ENCODE results near the gene LZTS3. TPM values are rescaled to one million over a fixed set of nuclear protein-coding genes. Genes with fewer than 3 reads are reported as not detected.

LZTS3 gene
- total RNA-seq, 1 donor from 2014 or later, result 15.8 TPM

DNA sequence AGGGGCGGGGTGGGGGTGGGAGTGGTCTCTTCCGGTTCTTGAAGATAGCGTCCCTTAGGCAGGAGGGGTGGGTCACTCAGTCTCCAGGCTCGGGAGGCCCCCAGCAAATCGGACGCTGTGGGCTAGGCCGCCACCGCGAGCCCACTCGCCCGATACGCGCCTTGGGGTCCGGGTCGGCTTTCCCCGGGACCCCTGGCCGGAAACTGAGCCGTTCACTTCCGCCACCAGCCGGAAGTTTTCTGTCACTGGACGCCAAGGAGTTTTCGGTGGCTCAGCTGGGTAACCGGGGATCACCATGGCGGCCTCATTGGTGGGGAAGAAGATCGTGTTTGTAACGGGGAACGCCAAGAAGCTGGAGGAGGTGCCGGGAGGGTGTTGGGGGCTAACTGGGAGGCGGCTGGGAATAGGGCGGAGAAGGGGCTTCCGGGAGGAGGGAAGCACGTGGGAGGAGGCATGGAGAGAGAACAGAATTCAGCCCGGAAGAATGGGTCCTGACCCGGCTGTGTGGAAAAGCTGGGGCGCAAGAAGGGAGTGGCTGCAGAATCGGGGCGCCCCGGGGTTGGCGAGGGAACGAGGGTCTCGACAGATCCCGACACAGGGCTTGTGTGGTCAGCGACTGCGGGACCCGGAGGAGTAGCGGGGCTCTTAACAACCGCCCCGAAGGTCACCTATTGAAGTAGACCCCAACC lies 36.1 kb upstream of the LZTS3 start, which contains the start of gene ITPA:
Gene ITPA, plus strand, starts transcription at position 242 of the 689 bp plus-strand sequence. Its CDS starts 54 bp downstream, at position 296.
- TF ChIP-seq, protein P1, sequence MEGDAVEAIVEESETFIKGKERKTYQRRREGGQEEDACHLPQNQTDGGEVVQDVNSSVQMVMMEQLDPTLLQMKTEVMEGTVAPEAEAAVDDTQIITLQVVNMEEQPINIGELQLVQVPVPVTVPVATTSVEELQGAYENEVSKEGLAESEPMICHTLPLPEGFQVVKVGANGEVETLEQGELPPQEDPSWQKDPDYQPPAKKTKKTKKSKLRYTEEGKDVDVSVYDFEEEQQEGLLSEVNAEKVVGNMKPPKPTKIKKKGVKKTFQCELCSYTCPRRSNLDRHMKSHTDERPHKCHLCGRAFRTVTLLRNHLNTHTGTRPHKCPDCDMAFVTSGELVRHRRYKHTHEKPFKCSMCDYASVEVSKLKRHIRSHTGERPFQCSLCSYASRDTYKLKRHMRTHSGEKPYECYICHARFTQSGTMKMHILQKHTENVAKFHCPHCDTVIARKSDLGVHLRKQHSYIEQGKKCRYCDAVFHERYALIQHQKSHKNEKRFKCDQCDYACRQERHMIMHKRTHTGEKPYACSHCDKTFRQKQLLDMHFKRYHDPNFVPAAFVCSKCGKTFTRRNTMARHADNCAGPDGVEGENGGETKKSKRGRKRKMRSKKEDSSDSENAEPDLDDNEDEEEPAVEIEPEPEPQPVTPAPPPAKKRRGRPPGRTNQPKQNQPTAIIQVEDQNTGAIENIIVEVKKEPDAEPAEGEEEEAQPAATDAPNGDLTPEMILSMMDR (conservative IDR thresholded peaks at IDR 0.05; ENCODE audit: low read depth, low read length), result no peak
- no peak for DNase-seq (ENCODE audit: low read depth)
- peak within 1 kb of the TSS; percentile 86 for H3K4me3 ChIP-seq (ENCODE audit: low read depth, low read length)

DNA sequence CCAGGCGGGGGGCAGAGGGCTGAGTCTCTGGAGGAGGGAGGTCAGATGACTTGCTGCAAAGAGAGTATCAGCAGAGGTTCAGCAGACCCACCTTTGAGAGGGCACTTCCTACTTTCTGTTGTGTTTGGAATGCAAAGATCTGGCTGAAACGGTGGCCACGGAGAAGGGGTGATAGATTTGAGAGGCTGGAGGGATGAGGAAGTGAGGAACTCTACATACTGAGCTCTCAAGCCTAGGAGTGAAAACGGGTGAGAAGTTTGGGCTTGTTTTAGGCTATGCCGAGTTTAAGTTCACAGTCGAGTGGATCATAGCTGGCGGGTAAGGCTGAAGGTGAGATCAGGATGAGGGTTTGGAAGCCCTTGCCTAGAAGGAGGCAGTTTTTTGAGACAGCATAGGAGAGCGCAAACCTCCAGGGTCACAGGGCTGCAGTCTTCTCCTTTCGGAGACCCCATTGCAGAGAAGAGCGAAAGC lies 35.5 kb upstream of the LZTS3 start:
- TF ChIP-seq, protein P1 (conservative IDR thresholded peaks at IDR 0.05; ENCODE audit: low read depth, low read length), result no peak
- H3K4me3 ChIP-seq (ENCODE audit: low read depth, low read length), result peak overlapping the region; percentile 86
- no peak for DNase-seq (ENCODE audit: low read depth)

DNA sequence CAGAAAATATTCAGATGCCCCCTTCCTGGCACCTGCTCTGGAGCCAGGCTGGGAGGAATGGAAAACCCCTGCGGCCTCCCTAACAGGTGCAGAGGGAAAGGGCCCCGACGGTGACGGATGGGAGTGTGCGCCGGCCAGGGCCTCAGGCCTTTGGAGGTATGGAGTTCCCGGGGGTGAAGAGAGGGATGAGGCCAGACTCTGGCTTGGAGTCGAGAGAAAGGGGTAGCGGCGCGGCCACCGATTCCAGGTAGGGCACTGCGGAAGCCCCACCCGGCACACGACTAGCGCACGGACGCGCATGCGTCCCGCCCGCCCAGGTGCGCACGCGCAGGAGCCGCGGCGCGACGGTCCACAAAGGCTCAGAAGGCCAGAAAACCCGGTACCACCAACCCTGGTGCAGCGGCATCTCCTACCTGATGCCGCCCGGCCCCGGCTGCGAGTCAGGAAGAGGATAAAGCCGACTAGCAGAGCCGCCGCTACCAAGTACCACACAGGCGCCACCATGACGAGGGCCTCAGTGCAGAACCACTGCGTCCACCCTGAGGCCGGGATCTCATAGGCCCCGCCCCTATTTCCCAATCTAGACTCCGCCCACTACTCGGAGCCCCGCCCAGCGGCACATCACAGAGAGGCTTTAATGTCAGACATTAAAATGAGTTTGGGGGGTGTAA lies 30.9 kb upstream of the LZTS3 start, which contains the start of gene DDRGK1:
Gene DDRGK1, minus strand, starts transcription at position 559 of the 671 bp plus-strand sequence. Its CDS starts 55 bp downstream, at position 504.
- peak; percentile 26 for DNase-seq (ENCODE audit: low read depth)
- TF ChIP-seq, protein P1 (conservative IDR thresholded peaks at IDR 0.05; ENCODE audit: low read depth, low read length), result no peak
- H3K4me3 ChIP-seq (ENCODE audit: low read depth, low read length), result peak within 1 kb of the TSS; percentile 84

DNA sequence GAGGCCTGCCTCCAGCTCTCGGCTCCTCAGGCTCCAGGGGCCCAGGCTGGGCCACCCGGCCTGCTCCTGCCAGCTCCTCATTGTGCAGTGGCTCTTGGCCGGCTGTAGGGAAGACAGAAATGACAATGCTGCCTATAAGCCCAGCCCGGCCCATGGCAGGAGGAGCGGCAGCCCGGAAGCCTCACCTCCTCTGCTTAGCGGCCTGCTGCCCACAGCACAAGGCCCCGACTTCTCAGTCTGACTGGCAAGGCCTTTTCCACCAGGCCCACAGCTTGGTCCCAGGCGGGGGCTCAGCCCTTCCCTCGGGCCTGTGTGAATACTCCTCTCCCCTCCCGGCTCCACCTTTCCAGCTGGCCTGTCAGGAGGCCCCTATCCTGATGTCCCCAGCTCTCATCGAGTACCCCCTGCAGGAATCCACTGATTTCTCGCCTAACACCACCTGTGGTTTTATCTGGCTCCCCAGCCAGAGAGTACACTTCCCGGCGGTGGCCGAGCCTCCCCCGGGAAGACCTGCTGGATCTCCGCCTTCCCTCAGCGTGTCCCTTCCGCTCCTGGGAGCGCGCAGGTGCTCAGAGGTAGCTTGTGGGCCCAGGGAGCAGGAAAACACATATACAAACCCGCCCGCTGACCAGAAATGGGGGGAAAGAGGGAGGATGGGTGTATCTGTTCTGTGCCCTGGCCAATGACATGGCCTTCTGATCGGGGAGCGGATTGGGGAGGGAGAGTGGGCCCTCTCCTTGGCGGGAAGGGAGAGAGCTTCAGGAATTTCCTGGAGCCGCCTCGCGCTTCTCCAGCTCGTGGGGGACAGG lies 30.2 kb upstream of the LZTS3 start:
- H3K4me3 ChIP-seq (ENCODE audit: low read depth, low read length), result peak overlapping the region; percentile 84
- TF ChIP-seq, protein P1 (conservative IDR thresholded peaks at IDR 0.05; ENCODE audit: low read depth, low read length), result no peak
- no peak for DNase-seq (ENCODE audit: low read depth)

DNA sequence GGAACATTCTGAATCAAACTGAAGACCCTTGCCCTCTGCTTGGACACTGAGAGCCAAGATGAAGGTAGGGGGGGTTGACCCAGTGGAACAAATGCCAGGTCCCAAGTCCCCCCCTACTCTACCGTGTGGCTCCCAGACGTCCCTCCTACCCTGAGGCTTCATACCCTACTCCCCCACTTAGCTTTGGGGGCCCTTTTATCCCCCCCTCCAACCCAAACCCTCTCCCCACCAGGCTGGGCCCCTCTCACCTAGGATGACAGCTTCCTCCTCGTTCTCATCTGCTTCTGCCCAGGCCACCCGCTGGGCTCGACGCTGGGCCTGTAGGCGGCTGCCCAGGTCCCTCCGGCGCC lies 29.6 kb upstream of the LZTS3 start:
- TF ChIP-seq, protein P1 (conservative IDR thresholded peaks at IDR 0.05; ENCODE audit: low read depth, low read length), result no peak
- DNase-seq (ENCODE audit: low read depth), result no peak
- peak overlapping the region; percentile 84 for H3K4me3 ChIP-seq (ENCODE audit: low read depth, low read length)

DNA sequence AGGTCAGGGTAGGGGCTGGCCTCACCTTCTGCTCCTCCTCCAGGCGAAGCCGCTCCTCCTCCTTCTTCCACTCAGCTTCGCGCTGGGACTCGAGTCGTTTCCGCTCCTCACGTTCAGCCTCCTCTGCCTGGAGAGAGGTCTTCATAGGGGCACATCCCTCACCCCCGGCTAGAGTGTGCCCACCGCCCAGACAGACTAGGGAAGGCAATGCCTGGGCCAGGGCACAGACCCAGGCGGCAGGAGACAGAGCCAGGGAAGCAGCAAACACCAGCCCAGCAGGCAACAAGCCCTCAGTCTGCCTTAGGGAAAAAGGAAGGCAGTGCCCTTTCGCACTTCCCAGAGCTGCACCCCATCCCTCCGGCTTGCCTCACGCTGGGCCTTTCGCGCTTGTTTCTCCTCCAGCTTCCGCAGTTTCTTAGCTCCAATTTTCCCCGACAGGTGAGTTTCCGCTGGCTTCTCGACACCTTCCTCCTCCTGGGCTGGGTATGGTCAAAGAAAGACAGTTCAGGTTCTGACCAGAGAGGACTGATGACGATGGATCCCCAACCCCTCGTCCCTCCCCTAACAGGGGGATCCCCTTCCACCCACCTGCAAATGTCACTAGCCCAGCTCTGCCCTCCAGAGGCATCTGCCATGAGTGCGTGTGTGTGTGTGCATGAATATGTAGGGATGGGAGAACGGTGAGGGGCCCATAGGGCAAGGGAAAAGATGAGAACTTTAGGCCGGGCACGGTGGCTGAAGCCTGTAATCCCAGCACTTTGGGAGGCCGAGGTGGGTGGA lies 26.8 kb upstream of the LZTS3 start:
- H3K4me3 ChIP-seq (ENCODE audit: low read depth, low read length), result no peak overlapping the region
- TF ChIP-seq, protein P1 (conservative IDR thresholded peaks at IDR 0.05; ENCODE audit: low read depth, low read length), result no peak
- no peak for DNase-seq (ENCODE audit: low read depth)

Measured in epithelial cell of proximal tubule (primary cell).